Effector memory CD4-positive, alpha-beta T cell (primary cell): ENCODE results near the gene TMEM178B.
"Not testable (repeated sequence)": the region's sequence is repeated elsewhere in the genome, so short reads cannot be mapped to it uniquely, and the experiment has no call there.

Source experiments
- DNase-seq, 3 donors: peaks; one replicate each; pipeline ENCODE4 v3.0.0-alpha.2; 2020
- H3K27ac ChIP-seq: 2 replicates; pipeline ENCODE4 v1.7.0; 2013; ENCODE audit warnings: mild to moderate bottlenecking, low read length, moderate library complexity; ENCODE audit not compliant: insufficient read depth, poor library complexity, severe bottlenecking
- H3K27me3 ChIP-seq: replicated peaks from 2 replicates; pipeline ENCODE4 v1.7.0; 2013; ENCODE audit warnings: mild to moderate bottlenecking, low read length; ENCODE audit not compliant: insufficient read depth, control insufficient read depth, poor library complexity, severe bottlenecking
- H3K36me3 ChIP-seq: 2 replicates; pipeline ENCODE4 v1.7.0; 2013; ENCODE audit warnings: mild to moderate bottlenecking, low read length, moderate library complexity; ENCODE audit not compliant: control insufficient read depth, insufficient read depth
- H3K4me1 ChIP-seq: 2 replicates; pipeline ENCODE4 v1.7.0; 2013; ENCODE audit warnings: low read length, mild to moderate bottlenecking; ENCODE audit not compliant: control insufficient read depth, insufficient read depth, poor library complexity, severe bottlenecking
- H3K4me3 ChIP-seq: 2 replicates; pipeline ENCODE4 v1.7.0; 2013; ENCODE audit warnings: low read length, low read depth, mild to moderate bottlenecking; ENCODE audit not compliant: insufficient read depth, poor library complexity, severe bottlenecking
- H3K9me3 ChIP-seq: 2 replicates; pipeline ENCODE4 v1.7.0; 2013; ENCODE audit warnings: mild to moderate bottlenecking, low read length, moderate library complexity; ENCODE audit not compliant: control insufficient read depth

TMEM178B gene

GRCh38 chr7:141378405-141378804, 304.5 kb downstream of the TMEM178B start:
- Histone ChIP-seq H3K4me3 (no peak overlapping the region), H3K9me3 (no peaks in the 10 kb centered on the region), H3K27ac (no peak overlapping the region), H3K36me3 (no peaks in the 10 kb centered on the region), H3K27me3 (no peaks in the 10 kb centered on the region), H3K4me1 (no peaks in the 10 kb centered on the region)
- DNase-seq: no peak

- Histone ChIP-seq H3K36me3 (no peaks in the 10 kb centered on the region), H3K27ac (no peak overlapping the region), H3K4me1 (no peaks in the 10 kb centered on the region), H3K4me3 (no peak overlapping the region), H3K27me3 (no peaks in the 10 kb centered on the region), H3K9me3 (no peaks in the 10 kb centered on the region)
- DNase-seq: no peak
Measured at GRCh38 chr7:141381794-141382427, 308.0 kb downstream of the TMEM178B start.

- not testable (repeated sequence) for DNase-seq
Measured at GRCh38 chr7:141383356-141383755, 309.5 kb downstream of the TMEM178B start.

GRCh38 chr7:141386881-141387280, 313.0 kb downstream of the TMEM178B start:
- Histone ChIP-seq H3K27ac (no peak overlapping the region), H3K9me3 (no peaks in the 10 kb centered on the region), H3K4me3 (no peak overlapping the region), H3K36me3 (no peaks in the 10 kb centered on the region), H3K4me1 (no peaks in the 10 kb centered on the region), H3K27me3 (no peaks in the 10 kb centered on the region)
- no peak for DNase-seq

More at GRCh38 chr7:141383356-141383755, 309.5 kb downstream of the TMEM178B start:
- H3K27me3 ChIP-seq, H3K4me1 ChIP-seq, H3K4me3 ChIP-seq, H3K9me3 ChIP-seq, H3K36me3 ChIP-seq, H3K27ac ChIP-seq: not testable (repeated sequence)

GRCh38 chr7:141387521-141388217, 313.8 kb downstream of the TMEM178B start:
- no peaks in the 10 kb centered on the region for H3K4me1 ChIP-seq
- no peaks in the 10 kb centered on the region for H3K9me3 ChIP-seq
- no peak for DNase-seq
- H3K36me3 ChIP-seq: no peaks in the 10 kb centered on the region
- H3K4me3 ChIP-seq: no peak overlapping the region
- no peaks in the 10 kb centered on the region for H3K27me3 ChIP-seq
- H3K27ac ChIP-seq: no peak overlapping the region

- no peaks in the 10 kb centered on the region for H3K27me3 ChIP-seq
- H3K36me3 ChIP-seq: no peaks in the 10 kb centered on the region
- H3K27ac ChIP-seq: no peak overlapping the region
- no peaks in the 10 kb centered on the region for H3K4me1 ChIP-seq
- DNase-seq: no peak
- H3K9me3 ChIP-seq: no peaks in the 10 kb centered on the region
- H3K4me3 ChIP-seq: no peak overlapping the region
Measured at GRCh38 chr7:141389140-141389796, 315.4 kb downstream of the TMEM178B start.

GRCh38 chr7:141390339-141390738, 316.5 kb downstream of the TMEM178B start:
- Histone ChIP-seq H3K36me3 (no peaks in the 10 kb centered on the region), H3K9me3 (no peaks in the 10 kb centered on the region), H3K4me1 (no peaks in the 10 kb centered on the region), H3K27ac (no peak overlapping the region), H3K27me3 (no peaks in the 10 kb centered on the region), H3K4me3 (no peak overlapping the region)
- no peak for DNase-seq

GRCh38 chr7:141393056-141393455, 319.2 kb downstream of the TMEM178B start:
- no peaks in the 10 kb centered on the region for H3K9me3 ChIP-seq
- H3K36me3 ChIP-seq: no peaks in the 10 kb centered on the region

GRCh38 chr7:141397236-141398163, 323.6 kb downstream of the TMEM178B start:
- H3K9me3 ChIP-seq: no peaks in the 10 kb centered on the region
- H3K27ac ChIP-seq: no peak overlapping the region
- no peaks in the 10 kb centered on the region for H3K27me3 ChIP-seq
- DNase-seq: no peak
- H3K4me1 ChIP-seq: no peaks in the 10 kb centered on the region
- no peaks in the 10 kb centered on the region for H3K36me3 ChIP-seq
- H3K4me3 ChIP-seq: no peak overlapping the region

More at GRCh38 chr7:141393056-141393455, 319.2 kb downstream of the TMEM178B start:
- H3K27ac ChIP-seq: no peak overlapping the region
- no peak overlapping the region for H3K4me3 ChIP-seq
- no peaks in the 10 kb centered on the region for H3K4me1 ChIP-seq
- H3K27me3 ChIP-seq: no peaks in the 10 kb centered on the region
- DNase-seq: no peak
